MM.1S (cell line): Measurements from ENCODE around the gene VCP.

ENCODE experiments used
- DNase-seq: peaks from one replicate; pipeline ENCODE4 v3.0.0-alpha.2; 2015
- H2AFZ ChIP-seq: fragments of 300-600 bp; sonication (generic); 2 replicates; pipeline ENCODE4 v1.6.0; 2016; ENCODE audit warnings: antibody characterized with exemption, low read length
- H3F3A ChIP-seq: fragments of 300-600 bp; sonication (generic); 2 replicates; pipeline ENCODE4 v1.6.1; 2016; ENCODE audit warnings: mild to moderate bottlenecking, antibody characterized with exemption, low read length, moderate library complexity, mixed read lengths; ENCODE audit not compliant: insufficient read depth
- H3K27ac ChIP-seq: fragments of 300-600 bp; sonication (generic); 2 replicates; pipeline ENCODE4 v1.5.1; 2016; ENCODE audit warnings: mild to moderate bottlenecking, low read length
- H3K27me3 ChIP-seq: fragments of 300-600 bp; sonication (generic); replicated peaks from 2 replicates; pipeline ENCODE4 v1.6.0; 2016; ENCODE audit warnings: low read length; ENCODE audit not compliant: insufficient read depth
- H3K36me3 ChIP-seq: fragments of 300-600 bp; sonication (generic); replicated peaks from 2 replicates; pipeline ENCODE4 v1.6.1; 2016; ENCODE audit warnings: mild to moderate bottlenecking, low read length, mixed read lengths; ENCODE audit not compliant: insufficient read depth
- H3K4me1 ChIP-seq: fragments of 300-600 bp; sonication (generic); 2 replicates; pipeline ENCODE4 v1.6.1; 2016; ENCODE audit warnings: low read length, mixed read lengths
- H3K4me2 ChIP-seq: fragments of 300-600 bp; sonication (generic); 2 replicates; pipeline ENCODE4 v1.6.0; 2016; ENCODE audit warnings: low read depth, low read length
- H3K4me3 ChIP-seq: fragments of 300-600 bp; sonication (generic); 2 replicates; pipeline ENCODE4 v1.5.1; 2016; ENCODE audit warnings: low read length, mixed read lengths
- H3K79me2 ChIP-seq: fragments of 300-600 bp; sonication (generic); 2 replicates; pipeline ENCODE4 v1.6.1; 2016; ENCODE audit warnings: mixed run types, low read length, mixed read lengths
- H3K9ac ChIP-seq: fragments of 300-600 bp; sonication (generic); 2 replicates; pipeline ENCODE4 v1.6.1; 2016; ENCODE audit warnings: low read length, mixed read lengths
- H3K9me2 ChIP-seq: fragments of 300-600 bp; sonication (generic); replicated peaks from 2 replicates; pipeline ENCODE4 v1.6.1; 2016; ENCODE audit warnings: mild to moderate bottlenecking, low read length, mixed read lengths; ENCODE audit not compliant: insufficient read depth
- H3K9me3 ChIP-seq: fragments of 300-600 bp; sonication (generic); replicated peaks from 2 replicates; pipeline ENCODE4 v1.6.1; 2016; ENCODE audit warnings: mild to moderate bottlenecking, low read length, mixed read lengths; ENCODE audit not compliant: insufficient read depth
- H4K20me1 ChIP-seq: fragments of 300-600 bp; sonication (generic); 2 replicates; pipeline ENCODE4 v1.6.1; 2016; ENCODE audit warnings: mild to moderate bottlenecking, low read length, moderate library complexity, mixed read lengths; ENCODE audit not compliant: insufficient read depth
- EZH2 ChIP-seq: fragments of 300-600 bp; sonication (generic); optimal IDR thresholded peaks from 2 replicates; pipeline ENCODE3; 2017; ENCODE audit warnings: low read depth, mild to moderate bottlenecking, antibody characterized with exemption, low read length, mixed read lengths
- EZH2phosphoT487 ChIP-seq: fragments of 300-600 bp; sonication (generic); IDR thresholded peaks from 2 replicates; pipeline ENCODE4 v1.6.1; 2018; ENCODE audit warnings: antibody characterized with exemption, low read length
- TF ChIP-seq, protein P1 (sequence below): fragments of 300-600 bp; sonication (generic); IDR thresholded peaks from 2 replicates; pipeline ENCODE4 v1.5.1; 2016; ENCODE audit warnings: antibody characterized with exemption, low read length, mixed read lengths

VCP gene

DNA sequence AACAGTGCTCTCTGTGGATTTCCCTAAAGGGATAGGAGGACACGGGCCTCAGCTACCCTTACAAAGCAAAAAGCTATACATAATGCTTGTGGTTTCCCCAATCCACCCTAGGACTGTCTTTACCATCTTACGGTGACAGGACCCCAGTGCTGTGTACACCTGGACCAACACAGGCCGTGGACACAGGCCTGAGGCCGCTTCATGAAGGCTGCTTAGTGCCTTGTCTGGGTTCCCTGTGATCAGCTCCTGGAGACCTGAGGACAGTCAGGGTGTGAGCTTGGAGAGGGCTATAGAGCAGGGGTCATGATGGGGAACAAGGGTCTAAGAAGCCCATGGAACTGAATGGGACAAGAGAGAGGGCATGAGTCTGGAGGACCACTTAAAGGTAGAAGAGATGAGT lies 4.4 kb upstream of the VCP start:
- H2AFZ ChIP-seq, result no peak overlapping the region
- H3K9me2 ChIP-seq, result no peaks in the 10 kb centered on the region
- no peaks in the 10 kb centered on the region for H3K36me3 ChIP-seq
- H3F3A ChIP-seq, result peaks cover 28% of the 10 kb centered on the region
- H3K27ac ChIP-seq, result no peak overlapping the region
- no peak overlapping the region for H3K4me3 ChIP-seq
- TF ChIP-seq EZH2phosphoT487 (no peak), EZH2 (no peak)
- TF ChIP-seq, protein P1, sequence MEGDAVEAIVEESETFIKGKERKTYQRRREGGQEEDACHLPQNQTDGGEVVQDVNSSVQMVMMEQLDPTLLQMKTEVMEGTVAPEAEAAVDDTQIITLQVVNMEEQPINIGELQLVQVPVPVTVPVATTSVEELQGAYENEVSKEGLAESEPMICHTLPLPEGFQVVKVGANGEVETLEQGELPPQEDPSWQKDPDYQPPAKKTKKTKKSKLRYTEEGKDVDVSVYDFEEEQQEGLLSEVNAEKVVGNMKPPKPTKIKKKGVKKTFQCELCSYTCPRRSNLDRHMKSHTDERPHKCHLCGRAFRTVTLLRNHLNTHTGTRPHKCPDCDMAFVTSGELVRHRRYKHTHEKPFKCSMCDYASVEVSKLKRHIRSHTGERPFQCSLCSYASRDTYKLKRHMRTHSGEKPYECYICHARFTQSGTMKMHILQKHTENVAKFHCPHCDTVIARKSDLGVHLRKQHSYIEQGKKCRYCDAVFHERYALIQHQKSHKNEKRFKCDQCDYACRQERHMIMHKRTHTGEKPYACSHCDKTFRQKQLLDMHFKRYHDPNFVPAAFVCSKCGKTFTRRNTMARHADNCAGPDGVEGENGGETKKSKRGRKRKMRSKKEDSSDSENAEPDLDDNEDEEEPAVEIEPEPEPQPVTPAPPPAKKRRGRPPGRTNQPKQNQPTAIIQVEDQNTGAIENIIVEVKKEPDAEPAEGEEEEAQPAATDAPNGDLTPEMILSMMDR, result no peak
- no peaks in the 10 kb centered on the region for H3K9me3 ChIP-seq
- DNase-seq, result no peak
- no peak overlapping the region for H3K4me2 ChIP-seq
- no peak overlapping the region for H3K9ac ChIP-seq
- no peaks in the 10 kb centered on the region for H4K20me1 ChIP-seq
- peaks cover 52% of the 10 kb centered on the region for H3K79me2 ChIP-seq
- peaks cover 8% of the 10 kb centered on the region; the same call in 1 of the 2 replicates for H3K4me1 ChIP-seq
- no peaks in the 10 kb centered on the region for H3K27me3 ChIP-seq

DNA sequence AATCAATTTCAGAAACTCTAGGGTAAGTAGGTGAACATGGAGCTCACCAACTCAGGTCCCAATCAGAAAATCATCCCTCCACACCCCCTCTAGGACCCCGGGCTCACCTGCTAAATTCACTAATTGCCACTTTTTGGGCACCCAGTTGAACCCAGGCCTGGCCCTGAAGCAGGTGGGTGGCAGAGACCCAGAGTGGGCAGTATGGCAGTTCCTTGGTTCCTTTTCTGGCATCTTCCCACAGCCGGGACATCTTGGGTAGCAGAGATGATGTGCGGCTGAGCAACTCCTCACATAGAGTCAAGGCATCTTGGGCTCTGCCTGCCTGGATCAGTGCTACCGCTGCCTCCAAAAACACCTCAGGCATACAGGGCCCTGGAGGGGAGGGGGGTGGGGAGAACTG lies 2.9 kb upstream of the VCP start:
- H3K9me3 ChIP-seq, result no peaks in the 10 kb centered on the region
- peaks cover 42% of the 10 kb centered on the region for H3F3A ChIP-seq
- DNase-seq, result no peak
- H3K4me3 ChIP-seq, result no peak overlapping the region
- peaks cover 67% of the 10 kb centered on the region for H3K79me2 ChIP-seq
- no peaks in the 10 kb centered on the region for H3K36me3 ChIP-seq
- H3K27ac ChIP-seq, result no peak overlapping the region
- no peak overlapping the region for H3K9ac ChIP-seq
- no peaks in the 10 kb centered on the region for H3K9me2 ChIP-seq
- H3K4me2 ChIP-seq, result no peak overlapping the region
- no peaks in the 10 kb centered on the region for H3K27me3 ChIP-seq
- H3K4me1 ChIP-seq, result peaks cover 8% of the 10 kb centered on the region; the same call in 1 of the 2 replicates
- TF ChIP-seq EZH2 (no peak), EZH2phosphoT487 (no peak)
- no peak overlapping the region for H2AFZ ChIP-seq
- H4K20me1 ChIP-seq, result peaks cover 7% of the 10 kb centered on the region

DNA sequence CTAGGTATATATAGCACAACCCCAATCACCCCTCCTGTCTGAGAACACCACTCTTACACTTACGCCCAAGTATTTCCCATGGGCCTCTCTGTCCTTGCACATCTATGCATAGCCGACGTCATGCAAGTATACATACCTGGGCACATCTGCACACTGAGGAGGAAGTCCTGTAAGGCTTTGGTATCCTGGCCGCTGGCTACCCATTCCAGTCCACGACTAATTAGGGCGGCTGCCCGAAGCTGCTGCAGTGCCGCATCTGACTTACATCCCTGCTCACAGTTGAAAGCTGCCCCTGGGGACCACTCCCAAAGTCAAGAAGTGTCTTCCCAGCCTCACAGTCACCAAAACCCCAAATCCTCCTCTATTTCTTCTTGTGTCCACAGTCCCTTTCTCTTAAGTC lies 2.4 kb upstream of the VCP start:
- Histone ChIP-seq H3K36me3 (no peaks in the 10 kb centered on the region), H3K4me1 (peaks cover 8% of the 10 kb centered on the region; the same call in 1 of the 2 replicates), H3K27ac (no peak overlapping the region), H3K9me2 (no peaks in the 10 kb centered on the region), H3K9me3 (no peaks in the 10 kb centered on the region), H3K9ac (no peak overlapping the region), H3K27me3 (no peaks in the 10 kb centered on the region), H2AFZ (no peak overlapping the region), H4K20me1 (peaks cover 13% of the 10 kb centered on the region), H3K4me3 (no peak overlapping the region), H3K4me2 (no peak overlapping the region), H3K79me2 (peaks cover 73% of the 10 kb centered on the region), H3F3A (peaks cover 42% of the 10 kb centered on the region)
- no peak for TF ChIP-seq EZH2
- TF ChIP-seq, protein P1, result no peak
- no peak for DNase-seq

DNA sequence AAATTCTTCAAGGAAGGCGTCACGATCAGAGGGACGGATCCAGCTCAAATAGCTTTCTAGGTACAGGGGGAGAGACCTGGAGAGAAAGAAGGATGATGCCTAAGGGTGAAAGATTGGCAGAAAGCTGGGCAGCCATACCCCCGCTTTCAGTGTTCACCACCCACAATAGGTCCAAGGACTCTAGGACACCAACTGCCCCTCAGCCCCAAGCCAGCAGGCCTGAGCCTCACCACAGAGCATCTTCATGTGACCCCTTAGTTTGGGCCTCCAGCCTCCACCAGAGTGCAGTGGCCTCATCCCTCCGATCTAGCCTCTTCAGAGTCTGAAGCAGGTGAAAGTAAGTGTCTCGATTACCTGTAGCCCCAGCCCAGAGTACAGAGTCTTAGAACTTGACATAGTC lies 1.7 kb upstream of the VCP start:
- peaks cover 18% of the 10 kb centered on the region for H4K20me1 ChIP-seq
- peaks cover 38% of the 10 kb centered on the region for H3F3A ChIP-seq
- no peak overlapping the region for H3K4me3 ChIP-seq
- H3K9me2 ChIP-seq, result no peaks in the 10 kb centered on the region
- no peak for DNase-seq
- no peaks in the 10 kb centered on the region for H3K36me3 ChIP-seq
- H3K9me3 ChIP-seq, result no peaks in the 10 kb centered on the region
- H2AFZ ChIP-seq, result no peak overlapping the region
- H3K27me3 ChIP-seq, result no peaks in the 10 kb centered on the region
- H3K27ac ChIP-seq, result no peak overlapping the region
- H3K4me2 ChIP-seq, result no peak overlapping the region
- peaks cover 9% of the 10 kb centered on the region for H3K4me1 ChIP-seq
- H3K79me2 ChIP-seq, result peaks cover 76% of the 10 kb centered on the region
- no peak for TF ChIP-seq EZH2
- TF ChIP-seq, protein P1, result no peak
- no peak for TF ChIP-seq EZH2phosphoT487
- no peak overlapping the region for H3K9ac ChIP-seq
